Keratinocyte (primary cell): ENCODE measurements around the gene NR3C2.

Experiments used
- EZH2 ChIP-seq: IDR thresholded peaks from one replicate; pipeline ENCODE4 v1.6.1; 2012; ENCODE audit warnings: inconsistent platforms, mild to moderate bottlenecking, low read length, moderate library complexity
- TF ChIP-seq, protein P1 (sequence below), 3 experiments: IDR thresholded peaks in 1 of 3; conservative IDR thresholded peaks in 1 of 3; optimal IDR thresholded peaks in 1 of 3; 2 replicates in 2 of 3; 3 replicates in 1 of 3; pipeline versions ENCODE3 to v1.5.1; 2011; ENCODE audit warnings: low read length in 3 of 3, mild to moderate bottlenecking in 3 of 3, moderate library complexity in 2 of 3, control low read depth in 1 of 3, inconsistent platforms in 1 of 3; ENCODE audit not compliant: insufficient read depth in 2 of 3; ENCODE audit errors: extremely low read depth in 1 of 3

DNA sequence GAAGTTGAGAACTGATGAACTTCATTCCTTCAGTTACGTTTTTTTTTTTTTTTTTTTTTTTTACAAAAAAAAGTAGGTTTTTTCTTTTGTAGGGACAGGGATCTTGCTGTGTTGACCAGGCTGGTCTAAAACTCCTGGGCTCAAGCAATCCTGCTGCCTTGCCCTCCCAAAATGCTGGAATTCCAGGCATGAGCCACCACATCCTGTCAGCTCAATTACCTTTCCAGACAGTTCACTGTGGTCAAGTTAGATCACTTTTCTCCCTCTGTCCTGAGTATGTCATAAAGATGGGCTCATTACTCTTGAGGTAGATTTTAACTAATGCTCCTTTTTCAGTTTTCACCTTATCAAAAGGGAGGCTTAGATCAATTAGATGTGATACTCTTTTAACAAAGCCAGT, 10.8 kb upstream of the NR3C2 start:
- TF ChIP-seq, protein P1, sequence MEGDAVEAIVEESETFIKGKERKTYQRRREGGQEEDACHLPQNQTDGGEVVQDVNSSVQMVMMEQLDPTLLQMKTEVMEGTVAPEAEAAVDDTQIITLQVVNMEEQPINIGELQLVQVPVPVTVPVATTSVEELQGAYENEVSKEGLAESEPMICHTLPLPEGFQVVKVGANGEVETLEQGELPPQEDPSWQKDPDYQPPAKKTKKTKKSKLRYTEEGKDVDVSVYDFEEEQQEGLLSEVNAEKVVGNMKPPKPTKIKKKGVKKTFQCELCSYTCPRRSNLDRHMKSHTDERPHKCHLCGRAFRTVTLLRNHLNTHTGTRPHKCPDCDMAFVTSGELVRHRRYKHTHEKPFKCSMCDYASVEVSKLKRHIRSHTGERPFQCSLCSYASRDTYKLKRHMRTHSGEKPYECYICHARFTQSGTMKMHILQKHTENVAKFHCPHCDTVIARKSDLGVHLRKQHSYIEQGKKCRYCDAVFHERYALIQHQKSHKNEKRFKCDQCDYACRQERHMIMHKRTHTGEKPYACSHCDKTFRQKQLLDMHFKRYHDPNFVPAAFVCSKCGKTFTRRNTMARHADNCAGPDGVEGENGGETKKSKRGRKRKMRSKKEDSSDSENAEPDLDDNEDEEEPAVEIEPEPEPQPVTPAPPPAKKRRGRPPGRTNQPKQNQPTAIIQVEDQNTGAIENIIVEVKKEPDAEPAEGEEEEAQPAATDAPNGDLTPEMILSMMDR (optimal IDR thresholded peaks at IDR 0.05 in 1 of 3, IDR thresholded peaks at IDR 0.05 in 1 of 3, conservative IDR thresholded peaks at IDR 0.05 in 1 of 3; ENCODE audit: extremely low read depth in 1 of 3, insufficient read depth in 2 of 3, low read length in 3 of 3): no peak
- no peak for TF ChIP-seq EZH2
